Thymus (tissue), 11 donors: Measurements from ENCODE around the gene IRF7. TPM values are rescaled to one million over a fixed set of nuclear protein-coding genes. Genes with fewer than 3 reads are reported as not detected.

Experiments
- DNase-seq, 9 donors: peaks; one replicate each; pipeline ENCODE4 v3.0.0-alpha.2; 2013; ENCODE audit warnings: low spot score in 9 of 9, low read depth in 6 of 9, missing footprints in 1 of 9
- H3K27ac ChIP-seq, 2 donors: one replicate each; pipeline ENCODE4 v1.5.1; 2013; ENCODE audit warnings: control low read depth in 1 of 2, low read depth in 1 of 2, low read length in 1 of 2, mild to moderate bottlenecking in 1 of 2, moderate library complexity in 1 of 2
- H3K27me3 ChIP-seq, 2 donors: one replicate each; pipeline ENCODE4 v1.5.1; 2013; ENCODE audit warnings: low read length in 1 of 2; ENCODE audit not compliant: control insufficient read depth in 2 of 2, insufficient read depth in 1 of 2
- H3K36me3 ChIP-seq, 2 donors: one replicate each; pipeline ENCODE4 v1.5.1; 2013; ENCODE audit warnings: low read length in 1 of 2, mild to moderate bottlenecking in 1 of 2, moderate library complexity in 1 of 2; ENCODE audit not compliant: control insufficient read depth in 2 of 2, insufficient read depth in 2 of 2
- H3K4me1 ChIP-seq, 2 donors: one replicate each; pipeline ENCODE4 v1.5.1; 2013; ENCODE audit warnings: low read length in 2 of 2; ENCODE audit not compliant: control insufficient read depth in 2 of 2, insufficient read depth in 2 of 2
- H3K4me3 ChIP-seq, 2 donors: one replicate each; pipeline ENCODE4 v1.5.1; 2013; ENCODE audit warnings: low read length in 2 of 2, control low read depth in 1 of 2, mild to moderate bottlenecking in 1 of 2
- H3K9me3 ChIP-seq, 2 donors: one replicate each; pipeline ENCODE4 v1.5.1; 2013; ENCODE audit warnings: low read length in 1 of 2, mild to moderate bottlenecking in 1 of 2; ENCODE audit not compliant: control insufficient read depth in 2 of 2, insufficient read depth in 1 of 2
- WGBS: extraction: QIAGEN DNeasy Blood & Tissue Kit; methylation state at CpG from one replicate; pipeline ENCODE4 v1.1.7; 2013; 5-methylcytosine and 5-hydroxymethylcytosine counted together
- polyA plus RNA-seq: library from polyadenylated mRNA; stranded (reverse); fragments of 200-250 nt; gene quantifications from one replicate; pipeline ENCODE4 v1.2.3, GENCODE V29; 2013
- total RNA-seq: library from RNA; stranded (reverse); fragments of 120-200 nt; gene quantifications from one replicate; pipeline ENCODE4 v1.2.4, GENCODE V29; 2013
- donor health status: healthy.

The IRF7 gene
- total and polyA plus RNA-seq, 2 donors = 44.5 to 102 TPM

- peaks cover 1 to 5% of the 10 kb centered on the region in 2 donors for H3K9me3 ChIP-seq
- no peak overlapping the region for H3K4me3 ChIP-seq
- H3K36me3 ChIP-seq = peaks cover 66 to 70% of the 10 kb centered on the region in 2 donors
- DNase-seq = no peak
- peaks cover 0 to 10% of the 10 kb centered on the region in 2 donors for H3K4me1 ChIP-seq
- H3K27ac ChIP-seq = no peak overlapping the region
- 95% methylated on average over 32 of the region's 32 CpGs for WGBS
- no peaks in the 10 kb centered on the region for H3K27me3 ChIP-seq
Measured at GRCh38 chr11:586376-587316, 29.1 kb downstream of the IRF7 start.

GRCh38 chr11:584287-584686 lies 31.5 kb downstream of the IRF7 start:
- no peak for DNase-seq
- Histone ChIP-seq H3K4me3 (no peak overlapping the region), H3K9me3 (peaks cover 0 to 5% of the 10 kb centered on the region in 2 donors), H3K4me1 (peaks cover 6 to 24% of the 10 kb centered on the region in 2 donors), H3K27me3 (no peaks in the 10 kb centered on the region), H3K27ac (no peak overlapping the region), H3K36me3 (peaks cover 48 to 59% of the 10 kb centered on the region in 2 donors)
- WGBS = 99% methylated on average over 10 of the region's 10 CpGs

- Histone ChIP-seq H3K9me3 (peaks cover 0 to 5% of the 10 kb centered on the region in 2 donors), H3K27me3 (no peaks in the 10 kb centered on the region), H3K4me1 (peaks cover 23 to 37% of the 10 kb centered on the region in 2 donors), H3K36me3 (peaks cover 34 to 38% of the 10 kb centered on the region in 2 donors), H3K27ac (no peak overlapping the region), H3K4me3 (no peak overlapping the region)
- 96% methylated on average over 17 of the region's 17 CpGs for WGBS
- no peak for DNase-seq
Measured at GRCh38 chr11:581752-582151, 34.0 kb downstream of the IRF7 start.

- H3K9me3 ChIP-seq = peaks cover 0 to 5% of the 10 kb centered on the region in 2 donors
- peaks cover 23 to 37% of the 10 kb centered on the region in 2 donors for H3K4me1 ChIP-seq
- H3K27me3 ChIP-seq = no peaks in the 10 kb centered on the region
- H3K4me3 ChIP-seq = no peak overlapping the region
- DNase-seq = no peak
- WGBS = 95% methylated on average over 14 of the region's 14 CpGs
- peaks cover 29 to 34% of the 10 kb centered on the region in 2 donors for H3K36me3 ChIP-seq
- H3K27ac ChIP-seq = no peak overlapping the region
Measured at GRCh38 chr11:581342-581741, 34.4 kb downstream of the IRF7 start.

- H3K36me3 ChIP-seq = peaks cover 26 to 31% of the 10 kb centered on the region in 2 donors
- H3K4me3 ChIP-seq = no peak overlapping the region
- peaks cover 0 to 5% of the 10 kb centered on the region in 2 donors for H3K9me3 ChIP-seq
- WGBS = 96% methylated on average over 20 of the region's 20 CpGs
- no peak for DNase-seq
- H3K4me1 ChIP-seq = peaks cover 23 to 43% of the 10 kb centered on the region in 2 donors
- no peak overlapping the region for H3K27ac ChIP-seq
- peaks cover 0 to 6% of the 10 kb centered on the region in 2 donors for H3K27me3 ChIP-seq
Measured at GRCh38 chr11:579830-580601, 35.7 kb downstream of the IRF7 start.

- no peaks in the 10 kb centered on the region for H3K9me3 ChIP-seq
- WGBS = 70% methylated on average over 21 of the region's 21 CpGs
- H3K4me1 ChIP-seq = peaks cover 28 to 58% of the 10 kb centered on the region in 2 donors
- H3K27me3 ChIP-seq = peaks cover 0 to 8% of the 10 kb centered on the region in 2 donors
- peak overlapping the region in 1 of 2 donors; percentile 74 for H3K27ac ChIP-seq
- H3K4me3 ChIP-seq = peak overlapping the region in 1 of 2 donors; percentile 85
- DNase-seq = peak in 1 of 9 donors; percentile 54
- peaks cover 16 to 21% of the 10 kb centered on the region in 2 donors for H3K36me3 ChIP-seq
Measured at GRCh38 chr11:578276-579035, 37.3 kb downstream of the IRF7 start.

GRCh38 chr11:577611-577894 lies 38.2 kb downstream of the IRF7 start:
- DNase-seq = no peak
- Histone ChIP-seq H3K27me3 (peaks cover 0 to 8% of the 10 kb centered on the region in 2 donors), H3K36me3 (peaks cover 14 to 18% of the 10 kb centered on the region in 2 donors), H3K9me3 (no peaks in the 10 kb centered on the region), H3K4me1 (peaks cover 28 to 67% of the 10 kb centered on the region in 2 donors), H3K27ac (no peak overlapping the region), H3K4me3 (peak overlapping the region; percentile 84 to 85)
- WGBS = 85% methylated on average over 6 of the region's 6 CpGs

- Histone ChIP-seq H3K9me3 (no peaks in the 10 kb centered on the region), H3K4me1 (peaks cover 28 to 71% of the 10 kb centered on the region in 2 donors), H3K27ac (peak overlapping the region; percentile 17 to 42), H3K27me3 (peaks cover 0 to 8% of the 10 kb centered on the region in 2 donors), H3K36me3 (peaks cover 9 to 14% of the 10 kb centered on the region in 2 donors), H3K4me3 (peak overlapping the region; percentile 84 to 85)
- 7% methylated on average over 43 of the region's 48 CpGs for WGBS
- DNase-seq = peak in 1 of 9 donors; percentile 20
Measured at GRCh38 chr11:576811-577610, 38.7 kb downstream of the IRF7 start.
